Pancreas (tissue), 10 donors: Measurements from ENCODE around the gene PPP1R14D. TPM values are rescaled to one million over a fixed set of nuclear protein-coding genes. Genes with fewer than 3 reads are reported as not detected.

Experiments
- ATAC-seq, 4 donors: fragments of 200-7000 bp; cut with Tn5 transposase; one replicate each; pipeline versions ENCODE4 v1.8.0 to v1.9.1; 2020; ENCODE audit warnings: mild to moderate bottlenecking in 4 of 4, moderate library complexity in 4 of 4
- DNase-seq, 6 donors: peaks; one replicate each; pipeline ENCODE4 v3.0.0-alpha.2; 2020
- FAIRE-seq: peaks from 2 replicates; lab custom pipeline; 2012; peaks lifted over from hg19 to GRCh38; lab: Jason Lieb, UNC
- H3K27ac ChIP-seq, 4 donors: fragments of 200-600 bp; sonication (generic); 1 replicate in 3 of 4; 2 replicates in 1 of 4; pipeline versions ENCODE4 v1.5.0 to v1.8.0; 2020
- H3K27me3 ChIP-seq, 4 donors: fragments of 200-600 bp; one replicate each; pipeline ENCODE4 v1.8.0; 2021
- H3K36me3 ChIP-seq, 3 donors: fragments of 200-600 bp; sonication (generic) in 1 of 3; one replicate each; pipeline versions ENCODE4 v1.5.0 to v1.8.0; 2020 to 2021
- H3K4me1 ChIP-seq, 3 donors: fragments of 200-600 bp; one replicate each; pipeline ENCODE4 v1.8.0; 2021
- H3K4me3 ChIP-seq, 4 donors: fragments of 200-600 bp; sonication (generic) in 2 of 4; one replicate each; pipeline versions ENCODE4 v1.5.0 to v1.8.0; 2020 to 2021
- H3K9me3 ChIP-seq, 4 donors: fragments of 200-600 bp; one replicate each; pipeline ENCODE4 v1.8.0; 2021
- CTCF ChIP-seq, 4 donors: fragments of 200-600 bp; sonication (generic) in 3 of 4; IDR thresholded peaks; one replicate each; pipeline versions ENCODE4 v1.5.0 to v1.8.0; 2021; ENCODE audit warnings: antibody characterized with exemption in 4 of 4
- WGBS, 2 donors: extraction: QIAGEN DNeasy Blood & Tissue Kit; methylation state at CpG; one replicate each; pipeline ENCODE4 v1.1.7; 2013; 5-methylcytosine and 5-hydroxymethylcytosine counted together
- intact Hi-C, 3 donors: fragments of 100-400 bp; cut with DNase I; formaldehyde crosslinking; loops; one replicate each; pipeline versions ENCODE4 v1.11.1 to v1.14.2; 2022
- polyA plus RNA-seq, 2 donors: library from polyadenylated mRNA; stranded (reverse); fragments of 200-250 nt; gene quantifications; one replicate each; pipeline ENCODE4 v1.2.3, GENCODE V29; 2013
- total RNA-seq, 6 donors: library from RNA; stranded (reverse); fragmentation: NEBNext Ultra II Directional in 4 of 6; extraction: Animal tissue kit (Norgen Biotek cat#: 25700) in 4 of 6; gene quantifications; one replicate each; pipeline versions ENCODE4 v1.2.1 to v1.2.4, GENCODE V29; 2021 to 2023
- donor health status: healthy with polysubstance abuse.
- donor health status: DM: no; HTN: no; CAD: no; lungs with moderate emphysema.
- donor health status: DM: no; HTN: no; CAD: no.
- donor health status: control.
- donor health status: control.
- donor health status: Bipolar disorder and iron deficiency.
- donor health status: DM: yes; HTN: yes; CAD: no.
- donor health status: DM: no; HTN: no; CAD: no.
- donor health status: DM: no; HTN: no; CAD: no.
- donor health status: DM: yes; HTN: yes; CAD: no.

PPP1R14D gene
- total and polyA plus RNA-seq, 8 donors: 0.23 to 2.6 (median 0.55) TPM; not detected in 4

- 95 to 100% methylated on average over 1 of the region's 1 CpG for WGBS, 2 donors
- TF ChIP-seq CTCF (IDR thresholded peaks at IDR 0.05): no peak
- no peak overlapping the region for H3K27ac ChIP-seq
- H3K27me3 ChIP-seq: no peaks in the 10 kb centered on the region
- FAIRE-seq: no peak
- no peaks in the 10 kb centered on the region for H3K9me3 ChIP-seq
- intact Hi-C loops: no loop called here
- DNase-seq: no peak
- H3K4me1 ChIP-seq: no peaks in the 10 kb centered on the region
- H3K36me3 ChIP-seq: no peaks in the 10 kb centered on the region
- ATAC-seq: no peak
- H3K4me3 ChIP-seq: no peak overlapping the region
Observed at GRCh38 chr15:40836020-40836419, 7.5 kb upstream of the PPP1R14D start.

DNA sequence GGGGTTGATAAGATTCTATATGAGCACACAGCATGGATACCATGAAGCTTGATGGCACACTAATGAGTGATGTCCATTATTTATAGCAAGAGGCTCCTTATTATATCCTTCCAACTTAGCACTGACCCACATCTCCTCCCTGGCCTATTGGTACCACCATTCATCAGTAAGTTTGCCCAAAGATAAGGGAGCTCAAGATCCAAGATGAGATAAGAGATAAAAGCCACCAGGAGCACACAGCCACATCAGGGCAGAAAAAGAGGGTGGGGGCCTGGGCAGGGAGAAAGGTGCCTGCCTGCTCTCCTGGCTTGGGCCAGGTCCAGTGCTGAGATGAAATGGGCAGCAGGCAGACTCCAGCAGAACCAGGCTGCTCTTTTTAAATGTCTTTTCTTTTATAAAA, 4.4 kb upstream of the PPP1R14D start:
- intact Hi-C loops: no loop called here
- H3K36me3 ChIP-seq: no peaks in the 10 kb centered on the region
- H3K9me3 ChIP-seq: no peaks in the 10 kb centered on the region
- H3K4me3 ChIP-seq: no peak overlapping the region
- ATAC-seq: no peak
- H3K27me3 ChIP-seq: no peaks in the 10 kb centered on the region
- no peaks in the 10 kb centered on the region for H3K4me1 ChIP-seq
- no peak for TF ChIP-seq CTCF (IDR thresholded peaks at IDR 0.05)
- no peak for DNase-seq
- no peak for FAIRE-seq
- no peak overlapping the region for H3K27ac ChIP-seq

DNA sequence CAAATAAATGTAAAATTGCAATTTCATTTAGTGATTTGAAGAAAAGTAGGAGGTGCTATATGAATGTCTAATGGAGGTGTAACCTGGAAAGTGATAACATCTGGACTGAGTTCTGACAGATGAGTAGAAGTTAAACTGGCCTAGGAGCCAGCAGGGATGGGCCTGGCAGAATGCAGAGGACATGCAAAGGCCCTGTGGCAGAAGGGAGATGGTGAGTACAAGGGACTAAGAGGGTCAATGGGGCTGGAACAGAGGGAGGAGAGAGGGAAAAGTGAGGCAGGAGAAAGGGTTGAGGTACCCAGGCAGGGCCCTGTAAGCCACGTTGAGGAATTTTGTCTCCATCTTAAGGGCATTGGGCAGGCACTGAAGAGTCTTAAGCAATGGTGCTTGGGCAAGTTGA, 3.4 kb upstream of the PPP1R14D start:
- no peaks in the 10 kb centered on the region for H3K4me1 ChIP-seq
- WGBS, 2 donors: 71 to 75% methylated on average over 1 of the region's 1 CpG
- no peak for TF ChIP-seq CTCF (IDR thresholded peaks at IDR 0.05)
- intact Hi-C loops: no loop called here
- DNase-seq: no peak
- H3K36me3 ChIP-seq: no peaks in the 10 kb centered on the region
- no peak overlapping the region for H3K27ac ChIP-seq
- H3K27me3 ChIP-seq: no peaks in the 10 kb centered on the region
- ATAC-seq: no peak
- no peak overlapping the region for H3K4me3 ChIP-seq
- no peaks in the 10 kb centered on the region for H3K9me3 ChIP-seq
- no peak for FAIRE-seq

DNA sequence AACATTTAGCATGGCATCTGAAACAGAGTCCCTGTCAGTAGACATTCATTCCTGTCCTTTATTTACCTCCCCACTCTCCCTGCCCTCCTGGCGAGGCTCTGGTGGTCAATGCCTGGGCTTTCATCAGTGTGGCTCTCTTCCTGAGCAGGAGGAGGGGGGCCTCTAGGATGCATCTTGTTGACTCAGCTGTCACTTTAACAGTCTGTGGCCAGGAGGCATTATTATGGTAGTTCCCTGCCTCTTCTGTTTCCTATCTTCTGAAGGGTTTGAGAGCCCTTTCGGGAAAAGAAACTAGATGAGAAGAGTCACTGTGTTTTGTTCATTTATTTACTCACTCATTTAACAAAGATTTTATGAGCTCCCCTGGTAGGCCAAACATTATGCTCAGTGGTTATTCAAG, 2.4 kb upstream of the PPP1R14D start:
- H3K27ac ChIP-seq: no peak overlapping the region
- WGBS, 2 donors: 86 to 89% methylated on average over 2 of the region's 2 CpGs
- H3K9me3 ChIP-seq: no peaks in the 10 kb centered on the region
- no peaks in the 10 kb centered on the region for H3K36me3 ChIP-seq
- no peak overlapping the region for H3K4me3 ChIP-seq
- no peak for DNase-seq
- H3K4me1 ChIP-seq: peaks cover 0 to 6% (median 0%) of the 10 kb centered on the region in 3 donors
- no peak for FAIRE-seq
- intact Hi-C loops: no loop called here
- no peaks in the 10 kb centered on the region for H3K27me3 ChIP-seq
- no peak for ATAC-seq
- TF ChIP-seq CTCF (IDR thresholded peaks at IDR 0.05): no peak

DNA sequence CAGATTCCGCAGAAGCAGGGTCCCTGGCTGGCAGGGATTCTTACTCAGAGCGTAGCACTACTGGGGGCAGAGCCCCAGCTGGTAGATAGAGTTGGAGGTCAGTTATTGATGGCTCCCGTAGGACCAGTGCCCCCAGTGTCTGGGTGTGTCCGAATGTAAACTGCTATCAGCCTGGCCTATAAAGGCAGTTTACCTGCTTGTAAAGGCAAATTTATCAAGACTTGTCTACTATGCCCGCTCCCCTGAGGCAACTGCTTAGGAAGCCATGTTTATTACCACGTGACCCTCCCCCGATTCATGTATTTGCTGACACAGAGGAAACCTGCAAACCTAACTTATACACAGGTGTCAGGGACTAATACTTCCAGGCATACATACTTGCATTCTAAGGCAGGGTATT, 607 bp upstream of the PPP1R14D start:
- 76 to 80% methylated on average over 7 of the region's 7 CpGs for WGBS, 2 donors
- no peak overlapping the region for H3K4me3 ChIP-seq
- ATAC-seq: no peak
- intact Hi-C loops: no loop called here
- no peaks in the 10 kb centered on the region for H3K36me3 ChIP-seq
- FAIRE-seq: no peak
- no peak overlapping the region for H3K27ac ChIP-seq
- no peaks in the 10 kb centered on the region for H3K27me3 ChIP-seq
- no peak for TF ChIP-seq CTCF (IDR thresholded peaks at IDR 0.05)
- DNase-seq: no peak
- peaks cover 0 to 7% (median 0%) of the 10 kb centered on the region in 3 donors for H3K4me1 ChIP-seq
- H3K9me3 ChIP-seq: no peaks in the 10 kb centered on the region
